ENCODE data around the gene SWAP70. TPM values are rescaled to one million over a fixed set of nuclear protein-coding genes. Genes with fewer than 3 reads are reported as not detected.

The SWAP70 gene
- total and polyA plus RNA-seq, 4 donors = 15.8 to 69.0 (median 47.1) TPM

GRCh38 chr11:9717040-9717357 lies 53.1 kb downstream of the SWAP70 start:
- intact Hi-C loops (cut with DNase I) = no loop called here
- DNase-seq = no peak

GRCh38 chr11:9717719-9718118 lies 53.8 kb downstream of the SWAP70 start:
- Histone ChIP-seq H3K27me3 (ENCODE audit: control insufficient read depth in 1 of 2, insufficient read depth in 2 of 2, low read length in 1 of 2) (no peaks in the 10 kb centered on the region), H3K9me3 (ENCODE audit: control insufficient read depth, low read length) (no peaks in the 10 kb centered on the region), H3K4me3 (ENCODE audit: low read length in 2 of 2) (no peak overlapping the region), H3K27ac (ENCODE audit: low read depth in 1 of 2, low read length in 2 of 2) (peak overlapping the region; percentile 12 to 57), H3K36me3 (ENCODE audit: control insufficient read depth in 1 of 2, insufficient read depth in 2 of 2, low read length in 1 of 2) (no peaks in the 10 kb centered on the region), H3K4me1 (ENCODE audit: control insufficient read depth in 1 of 2, insufficient read depth in 2 of 2, low read length in 2 of 2) (peaks cover 4 to 18% of the 10 kb centered on the region in 2 donors)
- DNase-seq (no peak), ATAC-seq (ENCODE audit: low FRiP score) (no peak)
- WGBS, 2 donors = 11 to 16% methylated on average over 2 of the region's 2 CpGs
- intact Hi-C loops (cut with DNase I) = no loop called here

More at GRCh38 chr11:9717040-9717357, 53.1 kb downstream of the SWAP70 start:
- Histone ChIP-seq H3K27ac (ENCODE audit: low read depth in 1 of 2, low read length in 2 of 2) (peak overlapping the region in 1 of 2 donors; percentile 57), H3K4me1 (ENCODE audit: control insufficient read depth in 1 of 2, insufficient read depth in 2 of 2, low read length in 2 of 2) (peaks cover 4 to 18% of the 10 kb centered on the region in 2 donors), H3K4me3 (ENCODE audit: low read length in 2 of 2) (no peak overlapping the region), H3K36me3 (ENCODE audit: control insufficient read depth in 1 of 2, insufficient read depth in 2 of 2, low read length in 1 of 2) (no peaks in the 10 kb centered on the region), H3K9me3 (ENCODE audit: control insufficient read depth, low read length) (no peaks in the 10 kb centered on the region), H3K27me3 (ENCODE audit: control insufficient read depth in 1 of 2, insufficient read depth in 2 of 2, low read length in 1 of 2) (no peaks in the 10 kb centered on the region)
- ATAC-seq (ENCODE audit: low FRiP score) = no peak
- WGBS, 2 donors = 23 to 28% methylated on average over 3 of the region's 3 CpGs

DNA sequence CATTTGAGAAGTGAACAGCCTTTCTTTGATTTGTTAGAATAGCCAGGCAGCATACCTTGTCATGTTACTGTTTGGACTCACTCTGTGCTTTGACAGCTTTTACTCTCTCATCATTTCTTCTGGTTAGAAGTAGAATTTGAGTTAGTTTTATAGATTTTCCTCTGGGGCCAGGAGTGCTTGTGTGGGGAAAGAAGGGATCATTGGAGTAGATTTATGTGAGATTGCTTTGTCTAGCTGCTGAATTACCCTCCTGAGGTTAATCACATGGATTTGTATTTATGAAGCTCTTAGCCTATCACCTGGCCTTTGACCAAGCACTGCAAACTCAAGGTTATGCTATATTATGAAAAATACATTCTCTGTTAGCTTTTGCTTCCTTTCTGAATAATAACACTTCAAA lies 54.3 kb downstream of the SWAP70 start:
- Histone ChIP-seq H3K4me1 (ENCODE audit: control insufficient read depth in 1 of 2, insufficient read depth in 2 of 2, low read length in 2 of 2) (peaks cover 4 to 18% of the 10 kb centered on the region in 2 donors), H3K27me3 (ENCODE audit: control insufficient read depth in 1 of 2, insufficient read depth in 2 of 2, low read length in 1 of 2) (no peaks in the 10 kb centered on the region), H3K9me3 (ENCODE audit: control insufficient read depth, low read length) (no peaks in the 10 kb centered on the region), H3K27ac (ENCODE audit: low read depth in 1 of 2, low read length in 2 of 2) (peak overlapping the region in 1 of 2 donors; percentile 57), H3K4me3 (ENCODE audit: low read length in 2 of 2) (no peak overlapping the region), H3K36me3 (ENCODE audit: control insufficient read depth in 1 of 2, insufficient read depth in 2 of 2, low read length in 1 of 2) (no peaks in the 10 kb centered on the region)
- intact Hi-C loops (cut with DNase I) = no loop called here
- DNase-seq = no peak
- ATAC-seq (ENCODE audit: low FRiP score) = no peak

- Histone ChIP-seq H3K27me3 (ENCODE audit: control insufficient read depth in 1 of 2, insufficient read depth in 2 of 2, low read length in 1 of 2) (no peaks in the 10 kb centered on the region), H3K9me3 (ENCODE audit: control insufficient read depth, low read length) (no peaks in the 10 kb centered on the region), H3K36me3 (ENCODE audit: control insufficient read depth in 1 of 2, insufficient read depth in 2 of 2, low read length in 1 of 2) (no peaks in the 10 kb centered on the region), H3K4me1 (ENCODE audit: control insufficient read depth in 1 of 2, insufficient read depth in 2 of 2, low read length in 2 of 2) (peaks cover 4 to 18% of the 10 kb centered on the region in 2 donors), H3K27ac (ENCODE audit: low read depth in 1 of 2, low read length in 2 of 2) (peak overlapping the region; percentile 18 to 26), H3K4me3 (ENCODE audit: low read length in 2 of 2) (no peak overlapping the region)
- ATAC-seq (ENCODE audit: low FRiP score) (no peak), DNase-seq (no peak)
- intact Hi-C loops (cut with DNase I) = no loop called here
- WGBS, 2 donors = 15% methylated on average over 4 of the region's 4 CpGs
These were observed 55.9 kb downstream of the SWAP70 start for GRCh38 chr11:9719566-9720289.

- Histone ChIP-seq H3K4me1 (ENCODE audit: control insufficient read depth in 1 of 2, insufficient read depth in 2 of 2, low read length in 2 of 2) (peaks cover 4 to 18% of the 10 kb centered on the region in 2 donors), H3K4me3 (ENCODE audit: low read length in 2 of 2) (no peak overlapping the region), H3K9me3 (ENCODE audit: control insufficient read depth, low read length) (no peaks in the 10 kb centered on the region), H3K36me3 (ENCODE audit: control insufficient read depth in 1 of 2, insufficient read depth in 2 of 2, low read length in 1 of 2) (no peaks in the 10 kb centered on the region), H3K27me3 (ENCODE audit: control insufficient read depth in 1 of 2, insufficient read depth in 2 of 2, low read length in 1 of 2) (no peaks in the 10 kb centered on the region), H3K27ac (ENCODE audit: low read depth in 1 of 2, low read length in 2 of 2) (peak overlapping the region; percentile 18 to 26)
- WGBS, 2 donors = 65 to 70% methylated on average over 5 of the region's 5 CpGs
- intact Hi-C loops (cut with DNase I) = no loop called here
- ATAC-seq (ENCODE audit: low FRiP score) (peak; percentile 49), DNase-seq (no peak)
These were observed 56.4 kb downstream of the SWAP70 start for GRCh38 chr11:9720290-9720630.

GRCh38 chr11:9722023-9722422 lies 58.1 kb downstream of the SWAP70 start:
- no peaks in the 10 kb centered on the region for H3K27me3 ChIP-seq (ENCODE audit: control insufficient read depth in 1 of 2, insufficient read depth in 2 of 2, low read length in 1 of 2)
- no peak for ATAC-seq (ENCODE audit: low FRiP score)
- intact Hi-C loops (cut with DNase I) = no loop called here
- H3K27ac ChIP-seq (ENCODE audit: low read depth in 1 of 2, low read length in 2 of 2) = no peak overlapping the region
- H3K36me3 ChIP-seq (ENCODE audit: control insufficient read depth in 1 of 2, insufficient read depth in 2 of 2, low read length in 1 of 2) = no peaks in the 10 kb centered on the region
- DNase-seq = no peak
- no peak overlapping the region for H3K4me3 ChIP-seq (ENCODE audit: low read length in 2 of 2)
- H3K4me1 ChIP-seq (ENCODE audit: control insufficient read depth in 1 of 2, insufficient read depth in 2 of 2, low read length in 2 of 2) = peaks cover 2 to 5% of the 10 kb centered on the region in 2 donors
- no peaks in the 10 kb centered on the region for H3K9me3 ChIP-seq (ENCODE audit: control insufficient read depth, low read length)
- WGBS, 2 donors = 95 to 96% methylated on average over 4 of the region's 4 CpGs

DNA sequence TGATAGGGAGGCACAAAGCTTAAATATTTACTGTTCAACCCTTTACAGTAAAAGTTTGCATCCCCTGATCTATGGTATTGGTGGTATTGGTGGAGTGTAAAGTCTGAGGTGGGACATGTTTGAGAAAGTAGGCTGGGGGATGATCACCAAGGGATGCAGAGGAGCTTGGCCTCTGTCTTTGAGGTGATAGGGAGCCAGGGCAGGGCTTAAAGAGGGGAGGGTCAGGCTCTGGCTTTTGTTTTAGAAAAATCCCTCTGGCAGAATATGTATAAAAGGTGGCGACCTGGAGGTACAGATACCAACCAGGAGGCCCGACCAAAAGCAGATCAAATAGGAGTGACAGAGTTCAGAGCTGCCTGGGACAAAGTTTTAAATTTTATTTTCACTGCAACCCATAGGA lies 59.0 kb downstream of the SWAP70 start:
- DNase-seq (no peak), ATAC-seq (ENCODE audit: low FRiP score) (no peak)
- intact Hi-C loops (cut with DNase I) = no loop called here
- H3K36me3 ChIP-seq (ENCODE audit: control insufficient read depth in 1 of 2, insufficient read depth in 2 of 2, low read length in 1 of 2) = no peaks in the 10 kb centered on the region
- no peaks in the 10 kb centered on the region for H3K27me3 ChIP-seq (ENCODE audit: control insufficient read depth in 1 of 2, insufficient read depth in 2 of 2, low read length in 1 of 2)
- H3K4me3 ChIP-seq (ENCODE audit: low read length in 2 of 2) = no peak overlapping the region
- H3K4me1 ChIP-seq (ENCODE audit: control insufficient read depth in 1 of 2, insufficient read depth in 2 of 2, low read length in 2 of 2) = peaks cover 0 to 2% of the 10 kb centered on the region in 2 donors
- 87 to 93% methylated on average over 2 of the region's 2 CpGs for WGBS, 2 donors
- H3K9me3 ChIP-seq (ENCODE audit: control insufficient read depth, low read length) = no peaks in the 10 kb centered on the region
- H3K27ac ChIP-seq (ENCODE audit: low read depth in 1 of 2, low read length in 2 of 2) = no peak overlapping the region

DNA sequence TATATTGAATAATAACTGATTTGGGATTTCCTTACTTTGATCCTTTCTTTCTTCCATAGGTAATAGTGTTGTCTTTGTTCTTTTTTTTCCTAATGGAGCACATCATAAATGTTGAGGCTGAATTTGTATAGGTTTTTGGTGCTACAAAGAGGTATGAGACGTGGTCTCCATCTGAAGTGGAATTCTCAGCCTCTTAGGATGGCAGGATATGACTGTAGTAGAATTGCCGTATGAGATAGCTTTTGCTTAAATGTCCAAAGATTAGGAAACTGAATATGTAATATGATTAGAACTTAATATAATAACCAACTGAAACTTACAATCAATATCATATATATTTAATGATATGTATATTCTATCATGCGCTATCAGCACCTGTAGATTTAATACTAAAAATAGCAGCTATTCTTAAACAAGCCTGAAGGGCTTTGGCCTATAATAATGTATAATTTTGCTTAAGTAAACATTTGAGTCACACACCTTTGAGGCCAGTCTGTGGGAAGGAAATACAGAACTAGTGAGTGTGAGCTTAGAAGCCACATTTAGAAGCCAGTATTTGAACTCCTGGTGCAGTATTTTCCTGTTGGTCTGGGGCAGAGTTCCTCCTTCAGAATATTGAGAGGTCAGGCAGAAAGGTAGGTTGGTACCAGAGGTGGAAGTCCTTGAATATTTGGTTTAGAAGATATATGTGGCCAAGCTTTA lies 62.6 kb downstream of the SWAP70 start:
- WGBS, 2 donors = 29 to 48% methylated on average over 3 of the region's 3 CpGs
- peaks cover 0 to 2% of the 10 kb centered on the region in 2 donors for H3K36me3 ChIP-seq (ENCODE audit: control insufficient read depth in 1 of 2, insufficient read depth in 2 of 2, low read length in 1 of 2)
- DNase-seq (no peak), ATAC-seq (ENCODE audit: low FRiP score) (no peak)
- no peak overlapping the region for H3K4me3 ChIP-seq (ENCODE audit: low read length in 2 of 2)
- no peaks in the 10 kb centered on the region for H3K9me3 ChIP-seq (ENCODE audit: control insufficient read depth, low read length)
- no peak overlapping the region for H3K27ac ChIP-seq (ENCODE audit: low read depth in 1 of 2, low read length in 2 of 2)
- no peaks in the 10 kb centered on the region for H3K4me1 ChIP-seq (ENCODE audit: control insufficient read depth in 1 of 2, insufficient read depth in 2 of 2, low read length in 2 of 2)
- intact Hi-C loops (cut with DNase I) = no loop called here
- H3K27me3 ChIP-seq (ENCODE audit: control insufficient read depth in 1 of 2, insufficient read depth in 2 of 2, low read length in 1 of 2) = no peaks in the 10 kb centered on the region

GRCh38 chr11:9728058-9728457 lies 64.2 kb downstream of the SWAP70 start:
- no peak overlapping the region for H3K27ac ChIP-seq (ENCODE audit: low read depth in 1 of 2, low read length in 2 of 2)
- no peaks in the 10 kb centered on the region for H3K27me3 ChIP-seq (ENCODE audit: control insufficient read depth in 1 of 2, insufficient read depth in 2 of 2, low read length in 1 of 2)
- WGBS, 2 donors = 77 to 80% methylated on average over 3 of the region's 3 CpGs
- H3K4me1 ChIP-seq (ENCODE audit: control insufficient read depth in 1 of 2, insufficient read depth in 2 of 2, low read length in 2 of 2) = no peaks in the 10 kb centered on the region
- DNase-seq (no peak), ATAC-seq (ENCODE audit: low FRiP score) (no peak)
- peaks cover 0 to 2% of the 10 kb centered on the region in 2 donors for H3K36me3 ChIP-seq (ENCODE audit: control insufficient read depth in 1 of 2, insufficient read depth in 2 of 2, low read length in 1 of 2)
- H3K9me3 ChIP-seq (ENCODE audit: control insufficient read depth, low read length) = no peaks in the 10 kb centered on the region
- intact Hi-C loops (cut with DNase I) = no loop called here
- H3K4me3 ChIP-seq (ENCODE audit: low read length in 2 of 2) = no peak overlapping the region
